GM18499 (cell line): ENCODE data around the gene TTC23L.
"Not testable (repeated sequence)": the region's sequence is repeated elsewhere in the genome, so short reads cannot be mapped to it uniquely, and the experiment has no call there.

ENCODE experiments used
- ATAC-seq: cut with Tn5 transposase; IDR thresholded peaks from one replicate; pipeline ENCODE4 v1.9.1; 2021; ENCODE audit warnings: moderate number of reproducible peaks; ENCODE audit not compliant: insufficient read depth, unreplicated experiment

TTC23L gene

GRCh38 chr5:34915139-34915855 is 76.3 kb downstream of the TTC23L start, which contains the start of the genes BRIX1 and RAD1:
BRIX1 (plus strand) TSS chr5:34915711; CDS start chr5:34915739, 28 bp downstream.
RAD1 (minus strand) TSS chr5:34915504; CDS start chr5:34914892, 612 bp downstream.
- peak; percentile 84 for ATAC-seq

GRCh38 chr5:34915856-34916192 is 76.9 kb downstream of the TTC23L start:
- peak; percentile 1 for ATAC-seq

- ATAC-seq: no peak
Measured at GRCh38 chr5:34916518-34916917, 77.6 kb downstream of the TTC23L start.

GRCh38 chr5:34918025-34918424 is 79.1 kb downstream of the TTC23L start:
- no peak for ATAC-seq

- no peak for ATAC-seq
Measured at GRCh38 chr5:34919077-34919476, 80.1 kb downstream of the TTC23L start.

- ATAC-seq: not testable (repeated sequence)
Measured at GRCh38 chr5:34923256-34923655, 84.3 kb downstream of the TTC23L start.

GRCh38 chr5:34923694-34924461 is 84.9 kb downstream of the TTC23L start:
- ATAC-seq: peak; percentile 72

GRCh38 chr5:34924462-34924765 is 85.5 kb downstream of the TTC23L start:
- no peak for ATAC-seq

GRCh38 chr5:34926318-34926888 is 87.4 kb downstream of the TTC23L start:
- ATAC-seq: no peak

- ATAC-seq: no peak
Measured at GRCh38 chr5:34927785-34928184, 88.8 kb downstream of the TTC23L start.

- no peak for ATAC-seq
Measured at GRCh38 chr5:34928267-34928666, 89.3 kb downstream of the TTC23L start.

GRCh38 chr5:34929134-34929719 is 90.3 kb downstream of the TTC23L start, which contains the start of gene DNAJC21:
DNAJC21 (plus strand) TSS chr5:34929559; CDS start chr5:34929820, 261 bp downstream.
- ATAC-seq: peak; percentile 80

- ATAC-seq: peak; percentile 58
Measured at GRCh38 chr5:34929720-34930461, 90.9 kb downstream of the TTC23L start.

GRCh38 chr5:34930462-34930844 is 91.5 kb downstream of the TTC23L start:
- no peak for ATAC-seq

GRCh38 chr5:34930870-34931269 is 91.9 kb downstream of the TTC23L start:
- no peak for ATAC-seq

- no peak for ATAC-seq
Measured at GRCh38 chr5:34932947-34933346, 94.0 kb downstream of the TTC23L start.

GRCh38 chr5:34941936-34942335 is 103.0 kb downstream of the TTC23L start:
- no peak for ATAC-seq

GRCh38 chr5:34944044-34944443 is 105.1 kb downstream of the TTC23L start:
- ATAC-seq: no peak

GRCh38 chr5:34944460-34945047 is 105.6 kb downstream of the TTC23L start:
- ATAC-seq: no peak
